ENCODE data around the gene NINJ2.
A peak's percentile ranks its signal among the peaks of the same experiment; 100 is the strongest.

Gene NINJ2

DNA sequence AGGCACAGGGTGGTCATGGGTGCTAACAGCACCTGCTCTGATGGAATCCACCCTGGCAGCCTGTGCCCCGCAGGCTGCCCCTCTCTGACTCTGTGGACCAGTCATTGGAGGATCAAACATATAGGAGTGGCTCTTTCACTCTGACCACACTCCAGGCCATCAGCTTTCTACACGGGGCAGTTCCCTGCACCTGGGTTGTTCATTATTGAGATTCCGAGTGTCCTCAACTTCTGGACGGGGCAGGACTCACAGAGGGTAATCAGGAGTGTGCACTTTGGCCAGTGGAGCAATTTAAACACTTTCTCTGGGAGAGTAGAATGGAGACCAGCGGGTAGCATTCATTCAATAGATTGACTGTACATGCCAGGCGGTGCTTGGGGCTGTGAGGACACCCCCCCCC lies 94.8 kb downstream of the NINJ2 start:
- H3K4me1 ChIP-seq (ENCODE audit: control insufficient read depth in 1 of 2, insufficient read depth in 1 of 2, low read depth in 1 of 2, low read length in 1 of 2) = peaks cover 24 to 34% of the 10 kb centered on the region in 2 experiments
- H3K27me3 ChIP-seq = no peaks in the 10 kb centered on the region
- no peak overlapping the region for H3K4me3 ChIP-seq (ENCODE audit: low read depth in 1 of 2, low read length in 1 of 2)
- TF ChIP-seq, protein P1, sequence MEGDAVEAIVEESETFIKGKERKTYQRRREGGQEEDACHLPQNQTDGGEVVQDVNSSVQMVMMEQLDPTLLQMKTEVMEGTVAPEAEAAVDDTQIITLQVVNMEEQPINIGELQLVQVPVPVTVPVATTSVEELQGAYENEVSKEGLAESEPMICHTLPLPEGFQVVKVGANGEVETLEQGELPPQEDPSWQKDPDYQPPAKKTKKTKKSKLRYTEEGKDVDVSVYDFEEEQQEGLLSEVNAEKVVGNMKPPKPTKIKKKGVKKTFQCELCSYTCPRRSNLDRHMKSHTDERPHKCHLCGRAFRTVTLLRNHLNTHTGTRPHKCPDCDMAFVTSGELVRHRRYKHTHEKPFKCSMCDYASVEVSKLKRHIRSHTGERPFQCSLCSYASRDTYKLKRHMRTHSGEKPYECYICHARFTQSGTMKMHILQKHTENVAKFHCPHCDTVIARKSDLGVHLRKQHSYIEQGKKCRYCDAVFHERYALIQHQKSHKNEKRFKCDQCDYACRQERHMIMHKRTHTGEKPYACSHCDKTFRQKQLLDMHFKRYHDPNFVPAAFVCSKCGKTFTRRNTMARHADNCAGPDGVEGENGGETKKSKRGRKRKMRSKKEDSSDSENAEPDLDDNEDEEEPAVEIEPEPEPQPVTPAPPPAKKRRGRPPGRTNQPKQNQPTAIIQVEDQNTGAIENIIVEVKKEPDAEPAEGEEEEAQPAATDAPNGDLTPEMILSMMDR (IDR thresholded peaks at IDR 0.05) = no peak
- H3K36me3 ChIP-seq = peaks cover 12% of the 10 kb centered on the region
- no peak overlapping the region for H3K27ac ChIP-seq
- no peaks in the 10 kb centered on the region for H3K9me3 ChIP-seq

DNA sequence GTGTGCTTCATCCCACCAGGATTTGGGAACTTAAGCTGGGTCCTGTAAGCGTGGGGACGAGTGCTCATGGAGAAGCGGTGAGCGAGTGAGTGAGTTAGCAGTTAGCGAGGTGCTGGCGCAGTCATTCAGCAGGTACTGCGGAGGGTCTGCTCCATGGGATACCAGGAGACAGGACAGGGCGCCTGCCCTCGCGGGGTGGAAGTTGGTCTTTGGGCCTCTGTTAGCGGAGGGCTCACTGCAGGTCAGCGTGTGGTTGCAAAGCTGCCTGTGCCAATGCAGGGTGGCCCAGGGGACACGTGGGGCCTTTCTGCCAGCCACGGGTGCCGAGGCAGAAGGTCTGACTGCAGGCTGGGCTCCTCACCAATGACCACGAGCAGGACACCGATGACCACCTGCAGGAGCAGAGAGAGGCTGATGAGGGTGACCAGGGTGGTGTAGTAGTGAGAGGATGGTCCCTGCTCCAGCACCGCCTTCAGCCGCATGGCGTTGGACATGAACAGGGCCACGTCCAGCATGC lies 97.6 kb downstream of the NINJ2 start:
- no peak overlapping the region for H3K27ac ChIP-seq

DNA sequence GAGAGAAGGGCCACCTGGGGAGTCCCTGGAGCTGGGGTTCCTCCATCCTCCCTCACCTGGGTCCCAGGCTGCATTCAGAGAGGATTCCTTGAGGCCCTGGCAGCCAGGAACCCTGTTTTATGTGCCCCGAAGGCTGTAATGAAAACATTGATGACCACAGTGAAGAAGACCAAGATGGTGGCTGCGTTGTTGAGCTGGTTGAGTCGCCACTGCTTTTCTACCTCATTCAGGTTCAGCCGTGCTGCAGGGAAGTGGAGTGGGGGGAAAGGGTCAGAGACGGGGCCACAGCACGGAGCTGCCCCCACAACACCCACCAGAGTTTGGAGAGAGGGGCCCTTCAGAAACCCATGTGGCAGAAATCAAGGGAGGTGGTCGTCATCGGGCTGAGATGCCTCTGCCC lies 98.1 kb downstream of the NINJ2 start:
- Histone ChIP-seq H3K27me3 (no peaks in the 10 kb centered on the region), H3K36me3 (peaks cover 12% of the 10 kb centered on the region), H3K9me3 (no peaks in the 10 kb centered on the region), H3K27ac (peak overlapping the region; percentile 93), H3K4me3 (ENCODE audit: low read depth in 1 of 2, low read length in 1 of 2) (no peak overlapping the region), H3K4me1 (ENCODE audit: control insufficient read depth in 1 of 2, insufficient read depth in 1 of 2, low read depth in 1 of 2, low read length in 1 of 2) (peaks cover 53 to 59% of the 10 kb centered on the region in 2 experiments)
- TF ChIP-seq, protein P1 (IDR thresholded peaks at IDR 0.05) = no peak

More for the DNA sequence above, 97.6 kb downstream of the NINJ2 start:
- Histone ChIP-seq H3K27me3 (no peaks in the 10 kb centered on the region), H3K4me3 (ENCODE audit: low read depth in 1 of 2, low read length in 1 of 2) (no peak overlapping the region), H3K36me3 (peaks cover 12% of the 10 kb centered on the region), H3K4me1 (ENCODE audit: control insufficient read depth in 1 of 2, insufficient read depth in 1 of 2, low read depth in 1 of 2, low read length in 1 of 2) (peaks cover 52 to 59% of the 10 kb centered on the region in 2 experiments), H3K9me3 (no peaks in the 10 kb centered on the region)
- TF ChIP-seq, protein P1 (IDR thresholded peaks at IDR 0.05) = no peak

DNA sequence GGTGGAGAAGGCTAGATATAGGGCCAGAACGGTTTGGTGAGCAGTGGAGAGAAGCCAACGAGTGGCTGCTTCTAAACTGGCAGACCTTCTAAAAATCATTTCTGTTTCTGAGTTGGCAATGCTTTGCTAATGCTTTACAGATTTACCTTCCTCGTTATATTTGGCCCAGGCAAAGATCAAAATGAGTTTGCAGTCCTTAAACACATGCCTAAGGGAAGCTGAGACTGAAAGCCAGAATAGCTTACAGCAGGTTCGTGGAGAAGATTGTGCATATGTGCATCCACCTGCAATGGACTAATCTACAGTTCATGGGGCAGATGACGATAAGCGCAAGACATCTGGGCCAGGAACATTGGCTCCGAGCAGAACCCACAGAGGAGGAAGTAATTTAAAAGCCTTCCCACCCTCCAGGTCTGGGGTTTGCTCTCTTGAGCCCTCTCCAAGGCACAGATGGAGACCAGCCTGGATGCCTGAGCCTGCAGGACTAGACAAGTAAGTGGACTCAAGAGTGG lies 99.4 kb downstream of the NINJ2 start:
- peaks cover 47 to 59% of the 10 kb centered on the region in 2 experiments for H3K4me1 ChIP-seq (ENCODE audit: control insufficient read depth in 1 of 2, insufficient read depth in 1 of 2, low read depth in 1 of 2, low read length in 1 of 2)
- H3K9me3 ChIP-seq = no peaks in the 10 kb centered on the region
- TF ChIP-seq, protein P1 (IDR thresholded peaks at IDR 0.05) = no peak
- H3K27ac ChIP-seq = peak overlapping the region; percentile 93
- no peaks in the 10 kb centered on the region for H3K27me3 ChIP-seq
- peak overlapping the region in 1 of 2 experiments; percentile 61 for H3K4me3 ChIP-seq (ENCODE audit: low read depth in 1 of 2, low read length in 1 of 2)
- H3K36me3 ChIP-seq = peaks cover 13% of the 10 kb centered on the region

DNA sequence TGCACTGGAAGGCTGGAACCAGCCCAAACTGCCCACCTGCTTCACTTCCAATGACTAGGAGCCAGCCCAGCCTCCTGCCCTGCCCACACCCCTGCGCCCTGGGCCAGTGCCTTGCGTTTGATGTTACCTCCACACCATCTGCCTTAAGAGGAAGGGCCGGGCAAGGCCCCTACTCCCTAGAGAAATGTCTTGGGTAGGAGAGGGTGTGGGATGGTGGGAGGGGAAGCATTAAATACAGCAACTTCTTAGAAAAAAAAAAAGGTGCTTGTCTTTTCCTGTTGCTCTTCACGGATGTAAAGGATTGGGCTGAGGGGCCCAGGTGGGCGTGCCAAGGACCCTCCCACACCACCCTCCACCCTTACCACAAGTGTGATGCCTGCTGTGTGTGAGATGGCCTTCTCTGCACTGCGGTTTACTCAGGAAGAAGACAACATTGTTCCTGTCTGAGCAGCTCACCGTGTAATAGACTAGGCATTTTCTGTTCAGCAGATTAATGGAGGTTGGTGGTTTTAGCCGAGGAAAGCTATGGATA lies 99.9 kb downstream of the NINJ2 start:
- Histone ChIP-seq H3K36me3 (peaks cover 18% of the 10 kb centered on the region), H3K27ac (peak overlapping the region; percentile 93), H3K9me3 (no peaks in the 10 kb centered on the region), H3K27me3 (no peaks in the 10 kb centered on the region), H3K4me1 (ENCODE audit: control insufficient read depth in 1 of 2, insufficient read depth in 1 of 2, low read depth in 1 of 2, low read length in 1 of 2) (peaks cover 47 to 59% of the 10 kb centered on the region in 2 experiments), H3K4me3 (ENCODE audit: low read depth in 1 of 2, low read length in 1 of 2) (peak overlapping the region in 1 of 2 experiments; percentile 61)
- TF ChIP-seq, protein P1 (IDR thresholded peaks at IDR 0.05) = no peak
